Sigmoid colon (tissue), 4 donors: ENCODE measurements around the gene TBX1.

Experiments used
- CTCF ChIP-seq, 4 experiments: fragments of 450-650 bp in 3 of 4; fragments of 200-600 bp in 1 of 4; IDR thresholded peaks; one replicate each; pipeline ENCODE4 v1.5.1; 2016 to 2019; ENCODE audit warnings: antibody characterized with exemption in 4 of 4, mild to moderate bottlenecking in 3 of 4, moderate library complexity in 2 of 4
- EP300 ChIP-seq, 4 donors: sonication (generic); formaldehyde crosslinking; IDR thresholded peaks; one replicate each; pipeline ENCODE4 v1.6.1; 2017; ENCODE audit warnings: antibody characterized with exemption in 4 of 4
- POLR2A ChIP-seq, 2 donors: fragments of 450-650 bp; IDR thresholded peaks; one replicate each; pipeline ENCODE4 v1.6.1; 2016; ENCODE audit warnings: antibody characterized with exemption in 2 of 2, mild to moderate bottlenecking in 2 of 2, moderate library complexity in 2 of 2
- POLR2AphosphoS5 ChIP-seq, 4 donors: sonication (generic); formaldehyde crosslinking; IDR thresholded peaks; one replicate each; pipeline ENCODE4 v1.6.1; 2017; ENCODE audit warnings: antibody characterized with exemption in 4 of 4

GRCh38 chr22:19760951-19761724, 560 bp downstream of the TBX1 start:
- TF ChIP-seq POLR2A (IDR thresholded peaks at IDR 0.05) (no peak), CTCF (IDR thresholded peaks at IDR 0.05) (no peak), EP300 (IDR thresholded peaks at IDR 0.05) (no peak), POLR2AphosphoS5 (IDR thresholded peaks at IDR 0.05) (no peak)
